Colonic mucosa (tissue), 4 donors: ENCODE results near the gene SSR4. TPM values are rescaled to one million over a fixed set of nuclear protein-coding genes. Genes with fewer than 3 reads are reported as not detected.

Experiments
- DNase-seq: peaks from one replicate; pipeline ENCODE4 v3.0.0-alpha.2; 2020
- H3K27ac ChIP-seq: fragments of 200-600 bp; one replicate; pipeline ENCODE4 v1.8.0; 2021
- H3K27me3 ChIP-seq: fragments of 200-600 bp; one replicate; pipeline ENCODE4 v1.8.0; 2021
- H3K36me3 ChIP-seq: fragments of 200-600 bp; one replicate; pipeline ENCODE4 v1.8.0; 2021
- H3K4me1 ChIP-seq: fragments of 200-600 bp; one replicate; pipeline ENCODE4 v1.8.0; 2021; ENCODE audit warnings: mild to moderate bottlenecking
- H3K4me3 ChIP-seq: fragments of 200-600 bp; one replicate; pipeline ENCODE4 v1.8.0; 2021
- H3K9ac ChIP-seq, 2 donors: one replicate each; pipeline ENCODE4 v1.7.0; 2013; ENCODE audit warnings: control low read depth in 2 of 2, low read depth in 2 of 2, low read length in 2 of 2
- H3K9me3 ChIP-seq: fragments of 200-600 bp; one replicate; pipeline ENCODE4 v1.8.0; 2021
- intact Hi-C: fragments of 100-400 bp; cut with DNase I; formaldehyde crosslinking; loops from one replicate; pipeline ENCODE4 v1.14.1; 2022
- total RNA-seq, 2 donors: library from RNA; stranded (reverse); fragmentation: NEBNext Ultra II Directional in 1 of 2; extraction: Animal tissue kit (Norgen Biotek cat#: 25700) in 1 of 2; gene quantifications; one replicate each; pipeline ENCODE4 v1.2.1, GENCODE V29; 2021
- TF ChIP-seq, protein P1 (sequence below): fragments of 200-600 bp; IDR thresholded peaks from one replicate; pipeline ENCODE4 v1.8.0; 2022; ENCODE audit warnings: antibody characterized with exemption, mild to moderate bottlenecking
- donor health status: healthy.
- donor health status: DM: no; HTN: no; CAD: no.
- donor health status: DM: no; HTN: no; CAD: no.

Gene SSR4
- total RNA-seq, 2 donors from 2014 or later = 253 to 377 TPM

- TF ChIP-seq, protein P1, sequence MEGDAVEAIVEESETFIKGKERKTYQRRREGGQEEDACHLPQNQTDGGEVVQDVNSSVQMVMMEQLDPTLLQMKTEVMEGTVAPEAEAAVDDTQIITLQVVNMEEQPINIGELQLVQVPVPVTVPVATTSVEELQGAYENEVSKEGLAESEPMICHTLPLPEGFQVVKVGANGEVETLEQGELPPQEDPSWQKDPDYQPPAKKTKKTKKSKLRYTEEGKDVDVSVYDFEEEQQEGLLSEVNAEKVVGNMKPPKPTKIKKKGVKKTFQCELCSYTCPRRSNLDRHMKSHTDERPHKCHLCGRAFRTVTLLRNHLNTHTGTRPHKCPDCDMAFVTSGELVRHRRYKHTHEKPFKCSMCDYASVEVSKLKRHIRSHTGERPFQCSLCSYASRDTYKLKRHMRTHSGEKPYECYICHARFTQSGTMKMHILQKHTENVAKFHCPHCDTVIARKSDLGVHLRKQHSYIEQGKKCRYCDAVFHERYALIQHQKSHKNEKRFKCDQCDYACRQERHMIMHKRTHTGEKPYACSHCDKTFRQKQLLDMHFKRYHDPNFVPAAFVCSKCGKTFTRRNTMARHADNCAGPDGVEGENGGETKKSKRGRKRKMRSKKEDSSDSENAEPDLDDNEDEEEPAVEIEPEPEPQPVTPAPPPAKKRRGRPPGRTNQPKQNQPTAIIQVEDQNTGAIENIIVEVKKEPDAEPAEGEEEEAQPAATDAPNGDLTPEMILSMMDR = no peak
- Histone ChIP-seq H3K27me3 (peaks cover 40% of the 10 kb centered on the region), H3K27ac (no peak overlapping the region), H3K4me1 (no peaks in the 10 kb centered on the region), H3K9me3 (no peaks in the 10 kb centered on the region), H3K36me3 (no peaks in the 10 kb centered on the region), H3K9ac (no peak overlapping the region), H3K4me3 (peak overlapping the region; percentile 24)
- DNase-seq = no peak
- intact Hi-C loops = no loop called here
These were observed 33.8 kb downstream of the SSR4 start for GRCh38 chrX:153828308-153828707.

- no peaks in the 10 kb centered on the region for H3K4me1 ChIP-seq
- TF ChIP-seq, protein P1 = no peak
- H3K9me3 ChIP-seq = no peaks in the 10 kb centered on the region
- H3K36me3 ChIP-seq = no peaks in the 10 kb centered on the region
- DNase-seq = no peak
- no peak overlapping the region for H3K27ac ChIP-seq
- intact Hi-C loops = no loop called here
- no peak overlapping the region for H3K9ac ChIP-seq
- peaks cover 40% of the 10 kb centered on the region for H3K27me3 ChIP-seq
- H3K4me3 ChIP-seq = peak overlapping the region; percentile 24
These were observed 34.5 kb downstream of the SSR4 start for GRCh38 chrX:153828723-153829548.

GRCh38 chrX:153829549-153829798 lies 35.0 kb downstream of the SSR4 start:
- no peak for DNase-seq
- H3K4me3 ChIP-seq = peak overlapping the region; percentile 24
- intact Hi-C loops = no loop called here
- TF ChIP-seq, protein P1 = no peak
- H3K4me1 ChIP-seq = no peaks in the 10 kb centered on the region
- H3K9me3 ChIP-seq = no peaks in the 10 kb centered on the region
- H3K27me3 ChIP-seq = peaks cover 40% of the 10 kb centered on the region
- H3K36me3 ChIP-seq = no peaks in the 10 kb centered on the region
- H3K27ac ChIP-seq = no peak overlapping the region
- no peak overlapping the region for H3K9ac ChIP-seq

DNA sequence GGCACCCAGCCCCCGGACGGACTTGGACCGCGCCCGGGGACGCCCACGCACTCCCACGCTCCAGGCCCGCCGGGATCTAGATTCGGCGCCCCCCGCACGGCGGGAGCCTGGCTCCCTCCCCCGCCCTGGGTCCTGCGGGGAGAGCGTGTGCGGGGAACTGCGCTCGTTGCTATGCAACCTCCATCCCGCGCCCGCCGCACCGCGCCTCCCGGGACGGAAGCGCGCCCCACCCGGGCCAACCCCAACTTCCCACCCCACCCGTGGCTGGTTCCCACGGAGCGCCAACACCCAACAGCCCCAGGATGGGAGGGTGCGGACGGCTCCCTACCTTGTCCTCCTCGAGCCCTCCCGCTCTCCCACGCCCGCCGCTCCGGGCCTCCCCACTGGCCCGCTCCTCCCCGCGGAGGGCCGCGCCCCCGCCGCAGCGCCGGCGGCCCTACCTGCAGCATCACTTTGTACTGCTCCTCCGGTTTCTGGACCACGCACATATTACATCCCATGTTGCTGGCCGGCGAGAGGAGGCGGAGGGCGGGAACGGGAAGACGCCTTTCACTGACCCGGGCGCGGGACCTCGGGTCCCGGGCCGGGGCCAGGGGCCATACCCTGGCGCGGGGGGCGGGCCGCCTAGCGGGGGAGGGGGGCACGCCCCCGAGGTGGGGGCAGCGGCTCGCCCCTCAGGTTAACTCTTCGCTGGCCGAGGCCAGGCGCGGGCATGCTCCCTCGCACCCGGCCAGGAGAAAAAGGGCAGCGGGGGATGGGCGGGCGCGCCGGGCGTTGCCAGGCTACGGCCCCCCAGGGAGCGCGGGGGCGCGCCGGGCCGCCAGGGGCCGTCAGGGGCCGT lies 35.6 kb downstream of the SSR4 start, which contains the start of gene PDZD4:
TSS of gene PDZD4 (minus strand) at position 746 of the 841 bp plus-strand sequence. CDS start at position 500, 246 bp downstream.
- H3K9ac ChIP-seq = no peak within 1 kb of the TSS
- no peaks in the 10 kb centered on the region for H3K36me3 ChIP-seq
- peak within 1 kb of the TSS; percentile 24 for H3K4me3 ChIP-seq
- peaks cover 40% of the 10 kb centered on the region for H3K27me3 ChIP-seq
- intact Hi-C loops = no loop called here
- no peaks in the 10 kb centered on the region for H3K9me3 ChIP-seq
- TF ChIP-seq, protein P1 = no peak
- no peak for DNase-seq
- H3K27ac ChIP-seq = no peak within 1 kb of the TSS
- no peaks in the 10 kb centered on the region for H3K4me1 ChIP-seq

DNA sequence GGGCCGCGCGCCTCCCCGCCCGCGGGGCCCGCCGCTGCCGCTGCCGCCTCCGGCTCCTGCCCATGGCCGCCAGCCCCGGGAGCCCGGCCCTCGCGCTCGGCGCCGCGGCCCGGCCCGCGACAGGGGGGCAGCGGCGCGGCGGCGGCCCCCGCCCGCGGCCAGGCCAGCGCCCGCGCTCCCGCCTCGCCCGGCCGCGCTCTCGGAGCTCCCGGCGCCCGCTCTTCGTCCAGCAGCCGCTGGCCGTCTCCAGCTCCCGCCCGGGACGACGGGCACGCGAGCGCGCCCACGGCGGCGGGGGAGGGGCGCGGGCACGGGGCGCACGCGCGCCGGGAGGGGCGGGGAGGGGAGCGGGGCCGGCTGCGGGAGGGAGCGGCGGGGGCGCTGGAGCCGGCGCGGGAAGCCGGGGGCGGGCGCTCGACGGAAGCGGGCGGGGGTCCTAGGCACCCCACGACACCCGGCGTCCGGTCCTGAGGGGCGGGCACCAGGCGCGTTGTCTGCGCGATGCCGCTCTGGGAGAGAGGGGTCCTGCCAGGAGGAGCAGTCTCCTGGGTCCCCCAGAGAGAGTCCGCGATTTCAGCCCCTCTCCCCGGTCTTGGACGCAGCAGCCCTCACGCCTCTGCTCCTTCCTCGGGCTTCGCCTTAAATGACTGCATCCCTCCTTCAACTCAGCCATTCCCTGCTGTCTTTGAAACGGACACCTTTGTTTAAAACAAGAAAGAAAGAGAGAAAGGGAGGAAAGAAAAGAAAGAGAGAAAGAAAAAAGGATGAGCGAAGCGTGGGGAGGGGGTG lies 36.4 kb downstream of the SSR4 start:
- Histone ChIP-seq H3K27me3 (peaks cover 40% of the 10 kb centered on the region), H3K4me1 (no peaks in the 10 kb centered on the region), H3K9me3 (no peaks in the 10 kb centered on the region), H3K27ac (no peak overlapping the region), H3K36me3 (no peaks in the 10 kb centered on the region), H3K9ac (no peak overlapping the region), H3K4me3 (no peak overlapping the region)
- intact Hi-C loops = no loop called here
- TF ChIP-seq, protein P1 = no peak
- no peak for DNase-seq
